ENCODE measurements around the gene SLC2A4RG. TPM values are rescaled to one million over a fixed set of nuclear protein-coding genes. Genes with fewer than 3 reads are reported as not detected.

The SLC2A4RG gene
- total and polyA plus RNA-seq, 4 donors: 18.8 to 121 (median 61.3) TPM

GRCh38 chr20:63769891-63770474 is 30.4 kb downstream of the SLC2A4RG start:
- H3K27ac ChIP-seq (ENCODE audit: low read depth in 1 of 2, low read length in 1 of 2): no peak overlapping the region
- H3K4me1 ChIP-seq (ENCODE audit: control insufficient read depth in 5 of 5, insufficient read depth in 5 of 5, low read length in 5 of 5): peaks cover 0 to 6% (median 5%) of the 10 kb centered on the region in 5 donors
- H3K27me3 ChIP-seq (ENCODE audit: control insufficient read depth in 3 of 3, insufficient read depth in 3 of 3, low read length in 2 of 3): no peaks in the 10 kb centered on the region
- no peak overlapping the region for H3K4me3 ChIP-seq
- TF ChIP-seq CTCF (IDR thresholded peaks at IDR 0.05; ENCODE audit: control extremely low read depth, extremely low read depth): no peak
- no peak overlapping the region for H3K9ac ChIP-seq (ENCODE audit: insufficient read depth in 1 of 2, low read length in 2 of 2)
- DNase-seq: no peak
- no peaks in the 10 kb centered on the region for H3K9me3 ChIP-seq (ENCODE audit: control insufficient read depth in 4 of 4, insufficient read depth in 3 of 4, low read length in 3 of 4)
- peaks cover 0 to 18% (median 5%) of the 10 kb centered on the region in 4 donors for H3K36me3 ChIP-seq (ENCODE audit: control insufficient read depth in 4 of 4, insufficient read depth in 4 of 4, low read length in 4 of 4)
- no peak for ATAC-seq (ENCODE audit: insufficient read depth, low FRiP score)
- WGBS, 2 donors: 95% methylated on average over 31 of the region's 31 CpGs

GRCh38 chr20:63771046-63771707 is 31.6 kb downstream of the SLC2A4RG start:
- no peak for DNase-seq
- H3K9ac ChIP-seq (ENCODE audit: insufficient read depth in 1 of 2, low read length in 2 of 2): no peak overlapping the region
- no peaks in the 10 kb centered on the region for H3K9me3 ChIP-seq (ENCODE audit: control insufficient read depth in 4 of 4, insufficient read depth in 3 of 4, low read length in 3 of 4)
- no peak overlapping the region for H3K27ac ChIP-seq (ENCODE audit: low read depth in 1 of 2, low read length in 1 of 2)
- peaks cover 0 to 14% (median 5%) of the 10 kb centered on the region in 5 donors for H3K4me1 ChIP-seq (ENCODE audit: control insufficient read depth in 5 of 5, insufficient read depth in 5 of 5, low read length in 5 of 5)
- H3K36me3 ChIP-seq (ENCODE audit: control insufficient read depth in 4 of 4, insufficient read depth in 4 of 4, low read length in 4 of 4): peaks cover 0 to 21% (median 5%) of the 10 kb centered on the region in 4 donors
- 93 to 95% methylated on average over 52 of the region's 52 CpGs for WGBS, 2 donors
- TF ChIP-seq CTCF (IDR thresholded peaks at IDR 0.05; ENCODE audit: control extremely low read depth, extremely low read depth): no peak
- H3K27me3 ChIP-seq (ENCODE audit: control insufficient read depth in 3 of 3, insufficient read depth in 3 of 3, low read length in 2 of 3): no peaks in the 10 kb centered on the region
- no peak for ATAC-seq (ENCODE audit: insufficient read depth, low FRiP score)
- no peak overlapping the region for H3K4me3 ChIP-seq

GRCh38 chr20:63772781-63773518 is 33.4 kb downstream of the SLC2A4RG start:
- no peak overlapping the region for H3K27ac ChIP-seq (ENCODE audit: low read depth in 1 of 2, low read length in 1 of 2)
- H3K9me3 ChIP-seq (ENCODE audit: control insufficient read depth in 4 of 4, insufficient read depth in 3 of 4, low read length in 3 of 4): peaks cover 0 to 2% (median 0%) of the 10 kb centered on the region in 4 donors
- H3K9ac ChIP-seq (ENCODE audit: insufficient read depth in 1 of 2, low read length in 2 of 2): no peak overlapping the region
- no peak for TF ChIP-seq CTCF (IDR thresholded peaks at IDR 0.05; ENCODE audit: control extremely low read depth, extremely low read depth)
- no peaks in the 10 kb centered on the region for H3K27me3 ChIP-seq (ENCODE audit: control insufficient read depth in 3 of 3, insufficient read depth in 3 of 3, low read length in 2 of 3)
- ATAC-seq (ENCODE audit: insufficient read depth, low FRiP score) (no peak), DNase-seq (peak in 1 of 3 donors; percentile 22)
- peaks cover 0 to 10% (median 5%) of the 10 kb centered on the region in 4 donors for H3K36me3 ChIP-seq (ENCODE audit: control insufficient read depth in 4 of 4, insufficient read depth in 4 of 4, low read length in 4 of 4)
- H3K4me1 ChIP-seq (ENCODE audit: control insufficient read depth in 5 of 5, insufficient read depth in 5 of 5, low read length in 5 of 5): peaks cover 0 to 14% (median 5%) of the 10 kb centered on the region in 5 donors
- no peak overlapping the region for H3K4me3 ChIP-seq
- 60 to 79% methylated on average over 18 to 20 of the region's 20 CpGs for WGBS, 2 donors
